GM18526 (cell line): Measurements from ENCODE around the gene TAS2R46.

Experiments
- POLR2A ChIP-seq: IDR thresholded peaks from 3 replicates; pipeline ENCODE4 v1.6.1; 2011; ENCODE audit not compliant: insufficient read length; ENCODE audit errors: extremely low read depth

The TAS2R46 gene

GRCh38 chr12:11039171-11039570 is 22.9 kb downstream of the TAS2R46 start:
- no peak for TF ChIP-seq POLR2A

DNA sequence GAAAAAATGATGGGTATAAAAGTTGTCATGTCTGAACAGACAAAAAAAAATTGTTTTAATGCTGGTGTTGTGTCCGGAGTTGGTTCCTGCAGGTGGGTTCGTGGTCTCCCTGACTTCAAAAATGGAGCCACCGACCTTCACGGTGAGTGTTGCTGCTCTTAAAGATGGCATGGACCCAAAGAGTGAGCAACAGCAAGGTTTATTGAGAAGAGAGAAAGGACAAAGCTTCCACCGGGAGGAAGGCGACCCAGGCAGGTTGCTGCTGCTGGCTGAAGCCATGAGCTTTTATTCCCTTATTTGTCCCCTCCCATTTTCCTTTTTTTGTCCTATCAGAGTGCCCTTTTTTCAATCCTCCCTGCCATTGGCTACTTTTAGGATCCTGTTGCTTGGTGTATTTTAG is 30.8 kb downstream of the TAS2R46 start, which contains the start of gene TAS2R31:
TSS of gene TAS2R31 (minus strand) at position 101 of the 400 bp plus-strand sequence. CDS start at position 29, 72 bp downstream.
- no peak for TF ChIP-seq POLR2A

DNA sequence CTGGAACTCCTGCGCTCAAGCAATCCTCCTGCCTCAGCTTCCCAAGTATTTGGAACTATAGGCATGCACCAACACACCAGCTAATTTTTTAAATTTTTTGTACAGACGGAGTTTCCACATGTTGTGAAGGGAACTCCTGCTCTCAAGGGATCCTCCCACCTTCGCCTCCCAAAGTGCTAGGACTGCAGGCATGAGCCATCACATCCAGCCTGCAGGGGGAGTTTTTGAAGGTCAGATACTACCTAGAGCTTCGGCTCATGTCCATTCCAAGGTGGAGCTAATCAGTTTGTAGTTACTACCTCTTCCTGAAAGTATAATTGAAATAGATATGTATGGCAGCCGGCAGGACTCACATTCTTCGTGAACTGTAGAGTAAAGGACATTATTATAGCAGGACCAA is 36.0 kb downstream of the TAS2R46 start:
- TF ChIP-seq POLR2A: no peak

DNA sequence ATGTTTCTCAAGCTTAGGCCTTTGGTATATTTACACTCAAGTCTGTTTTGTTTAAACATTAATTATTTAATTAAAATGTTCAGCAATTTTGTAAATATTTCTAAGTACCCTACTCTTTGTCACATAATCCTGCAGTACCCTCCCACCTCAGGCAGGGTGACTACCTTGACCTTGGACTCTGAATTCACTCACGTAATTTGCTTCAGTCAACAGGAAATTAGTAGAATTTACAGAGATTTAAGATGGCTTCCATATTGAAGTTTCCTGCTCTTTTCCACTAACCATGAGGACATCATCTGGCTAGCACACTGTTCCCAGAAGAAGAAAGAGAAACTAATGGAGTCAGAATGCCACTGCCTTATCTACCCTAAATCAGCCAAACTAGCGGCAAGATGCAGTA is 38.7 kb downstream of the TAS2R46 start:
- no peak for TF ChIP-seq POLR2A

DNA sequence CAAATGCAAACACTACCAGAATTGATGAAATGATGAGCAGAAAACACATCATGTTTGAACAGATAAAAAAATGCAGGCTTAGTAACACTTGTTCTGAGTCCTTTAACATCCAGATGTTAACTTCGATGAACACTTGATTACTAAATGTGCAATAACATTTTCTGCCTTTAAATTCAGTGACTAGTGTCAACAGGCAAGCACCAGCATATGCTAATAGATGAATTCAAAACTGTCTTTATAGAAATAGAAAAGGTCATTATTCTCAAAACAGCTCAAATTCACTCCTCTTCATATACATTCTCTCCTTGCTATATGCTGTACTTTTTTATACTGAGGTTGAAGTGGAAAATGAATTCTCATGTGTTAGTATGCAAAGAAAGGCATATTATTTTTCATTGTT is 39.6 kb downstream of the TAS2R46 start, which contains the start of gene TAS2R19:
TSS of gene TAS2R19 (minus strand) at position 101 of the 400 bp plus-strand sequence. CDS start at position 52, 49 bp downstream.
- TF ChIP-seq POLR2A: no peak

- no peak for TF ChIP-seq POLR2A
These were observed 45.2 kb downstream of the TAS2R46 start for GRCh38 chr12:11016937-11017336.

DNA sequence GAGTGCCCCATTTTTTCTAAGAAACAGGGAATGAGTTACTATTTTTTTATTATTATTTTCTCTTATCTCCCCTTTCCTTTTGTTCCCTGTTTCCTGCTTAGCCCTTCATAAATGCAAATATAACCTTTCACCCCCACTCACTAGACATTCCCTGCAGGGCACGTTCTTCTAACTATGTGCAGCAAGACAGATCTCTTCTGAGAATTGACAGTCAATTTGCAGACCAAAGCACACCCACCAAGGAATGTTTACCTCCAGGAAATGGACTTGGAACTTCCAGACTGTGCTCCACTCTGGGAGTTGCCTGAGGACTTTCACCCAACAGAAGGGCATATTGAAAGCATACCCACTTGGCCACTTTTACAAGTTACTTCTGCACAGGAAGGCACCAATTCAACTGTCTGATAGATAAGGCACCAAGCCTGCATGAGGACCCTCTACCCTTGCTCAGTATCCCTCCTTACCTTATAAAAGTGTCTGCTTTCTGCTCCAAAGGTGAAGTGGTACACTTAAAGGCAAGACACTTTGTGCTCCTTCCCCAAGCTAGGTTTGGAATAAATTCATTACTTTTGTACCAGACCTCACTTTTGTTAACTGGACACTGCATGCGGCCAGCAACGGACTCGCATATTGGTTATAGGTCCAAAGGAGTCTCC is 46.2 kb downstream of the TAS2R46 start:
- TF ChIP-seq POLR2A: no peak

DNA sequence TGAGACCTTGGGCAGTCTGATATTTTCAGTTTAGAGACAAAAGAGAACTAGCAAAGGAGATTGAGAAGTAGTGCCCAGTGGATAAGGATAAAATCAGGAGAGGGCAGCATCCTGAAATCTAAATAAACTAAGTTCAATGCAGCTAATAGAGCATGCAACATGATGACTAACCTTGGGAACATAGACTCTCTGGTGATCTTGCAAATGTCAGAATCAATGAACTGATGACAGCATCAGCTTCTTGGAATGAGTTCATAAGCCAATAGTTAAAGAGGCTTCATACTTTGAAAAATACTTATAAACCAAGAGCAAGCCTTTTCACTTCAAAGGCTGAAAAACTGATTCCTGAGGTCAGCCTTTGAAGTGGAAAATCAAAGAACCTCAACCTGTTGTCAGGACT is 47.9 kb downstream of the TAS2R46 start:
- TF ChIP-seq POLR2A: no peak
